ENCODE measurements around the gene IDI1.

The IDI1 gene

GRCh38 chr10:1048732-1049424 is at the start of gene IDI1:
Gene IDI1 (minus strand): TSS chr10:1049119. CDS start chr10:1049003, 116 bp downstream.
- peak within 1 kb of the TSS; percentile 98 to 99 for H3K27ac ChIP-seq
- no peak for TF ChIP-seq CTCF (IDR thresholded peaks at IDR 0.05)
- peak; percentile 99 for DNase-seq (ENCODE audit: low spot score)
- H3K4me3 ChIP-seq: peak within 1 kb of the TSS; percentile 89

- TF ChIP-seq CTCF (IDR thresholded peaks at IDR 0.05): no peak
- Histone ChIP-seq H3K4me3 (no peak overlapping the region), H3K27ac (no peak overlapping the region)
- DNase-seq (ENCODE audit: low spot score): peak; percentile 58
Measured at GRCh38 chr10:1097436-1097835, 48.5 kb upstream of the IDI1 start.

- TF ChIP-seq CTCF (IDR thresholded peaks at IDR 0.05): no peak
- Histone ChIP-seq H3K4me3 (no peak overlapping the region), H3K27ac (no peak overlapping the region)
- DNase-seq (ENCODE audit: low spot score): peak; percentile 52
Measured at GRCh38 chr10:1096287-1096889, 47.5 kb upstream of the IDI1 start.

GRCh38 chr10:1095498-1095897 is 46.6 kb upstream of the IDI1 start:
- no peak overlapping the region for H3K27ac ChIP-seq
- TF ChIP-seq CTCF (IDR thresholded peaks at IDR 0.05): no peak
- peak; percentile 46 for DNase-seq (ENCODE audit: low spot score)
- no peak overlapping the region for H3K4me3 ChIP-seq

GRCh38 chr10:1094112-1095057 is 45.5 kb upstream of the IDI1 start:
- Histone ChIP-seq H3K27ac (no peak overlapping the region), H3K4me3 (no peak overlapping the region)
- peak; percentile 24 for DNase-seq (ENCODE audit: low spot score)
- TF ChIP-seq CTCF (IDR thresholded peaks at IDR 0.05): no peak

- DNase-seq (ENCODE audit: low spot score): no peak
- Histone ChIP-seq H3K4me3 (no peak overlapping the region), H3K27ac (no peak overlapping the region)
- TF ChIP-seq CTCF (IDR thresholded peaks at IDR 0.05): no peak
Measured at GRCh38 chr10:1093696-1094095, 44.8 kb upstream of the IDI1 start.
